Renal cortical epithelial cell (primary cell): ENCODE data around the gene ABLIM1. TPM values are rescaled to one million over a fixed set of nuclear protein-coding genes. Genes with fewer than 3 reads are reported as not detected.

Experiments used
- DNase-seq: peaks from one replicate; pipeline ENCODE4 v3.0.0-alpha.2; 2011; ENCODE audit warnings: low read depth
- total RNA-seq: library from RNA; depleted of rRNA; stranded (reverse); fragments of >200 nt; gene quantifications from 2 replicates; pipeline ENCODE4 v1.2.3, GENCODE V29; 2014

The ABLIM1 gene
- total RNA-seq, 1 donor from 2014 or later, result 77.4 TPM

- DNase-seq, result peak; percentile 56
Observed at GRCh38 chr10:114408968-114409444, 249.1 kb downstream of the ABLIM1 start.

GRCh38 chr10:114408112-114408967, 249.7 kb downstream of the ABLIM1 start:
- DNase-seq, result no peak

- no peak for DNase-seq
Observed at GRCh38 chr10:114406455-114406854, 251.6 kb downstream of the ABLIM1 start.

- no peak for DNase-seq
Observed at GRCh38 chr10:114405011-114405350, 253.1 kb downstream of the ABLIM1 start.

GRCh38 chr10:114404171-114405010, 253.7 kb downstream of the ABLIM1 start, which contains the start of gene AFAP1L2:
Gene AFAP1L2, minus strand, starts transcription at chr10:114404502. Its CDS starts 47 bp downstream, at chr10:114404455.
- no peak for DNase-seq

- no peak for DNase-seq
Observed at GRCh38 chr10:114403541-114404161, 254.4 kb downstream of the ABLIM1 start.

GRCh38 chr10:114402871-114403540, 255.1 kb downstream of the ABLIM1 start:
- no peak for DNase-seq

GRCh38 chr10:114402233-114402632, 255.8 kb downstream of the ABLIM1 start:
- DNase-seq, result no peak

GRCh38 chr10:114401195-114401791, 256.8 kb downstream of the ABLIM1 start:
- DNase-seq, result peak; percentile 50

GRCh38 chr10:114400091-114400490, 258.0 kb downstream of the ABLIM1 start:
- DNase-seq, result peak; percentile 29

- DNase-seq, result no peak
Observed at GRCh38 chr10:114399576-114399975, 258.5 kb downstream of the ABLIM1 start.

- DNase-seq, result no peak
Observed at GRCh38 chr10:114398587-114399331, 259.3 kb downstream of the ABLIM1 start.

- DNase-seq, result no peak
Observed at GRCh38 chr10:114397651-114398145, 260.4 kb downstream of the ABLIM1 start.

GRCh38 chr10:114396464-114396863, 261.6 kb downstream of the ABLIM1 start:
- DNase-seq, result no peak

GRCh38 chr10:114395366-114396022, 262.6 kb downstream of the ABLIM1 start:
- no peak for DNase-seq

GRCh38 chr10:114394531-114394930, 263.5 kb downstream of the ABLIM1 start:
- no peak for DNase-seq

- no peak for DNase-seq
Observed at GRCh38 chr10:114393886-114394285, 264.2 kb downstream of the ABLIM1 start.

GRCh38 chr10:114393482-114393881, 264.6 kb downstream of the ABLIM1 start:
- DNase-seq, result peak; percentile 88

- no peak for DNase-seq
Observed at GRCh38 chr10:114392112-114392835, 265.8 kb downstream of the ABLIM1 start.
